Activated T-helper 17 cell treated with anti-CD3 and anti-CD28 coated beads, Interleukin-2, amount 50 U/mL, for 72 hours (primary cell): Measurements from ENCODE around the gene ELN. TPM values are rescaled to one million over a fixed set of nuclear protein-coding genes. Genes with fewer than 3 reads are reported as not detected.

Experiments
- ATAC-seq: fragments of 150-1000 bp; cut with Tn5 transposase; replicated peaks from 2 replicates; pipeline ENCODE4 v1.10.0; 2021; ENCODE audit warnings: mild to moderate bottlenecking, moderate library complexity
- H3K27ac Mint-ChIP-seq: one replicate; pipeline ENCODE4 v1.8.0; 2022; ENCODE audit warnings: mixed read lengths
- H3K27me3 Mint-ChIP-seq: one replicate; pipeline ENCODE4 v1.8.0; 2022; ENCODE audit warnings: mixed read lengths
- H3K36me3 Mint-ChIP-seq: one replicate; pipeline ENCODE4 v1.8.0; 2022; ENCODE audit warnings: low read depth, mild to moderate bottlenecking, mixed read lengths
- H3K4me1 Mint-ChIP-seq: one replicate; pipeline ENCODE4 v1.8.0; 2022; ENCODE audit warnings: mixed read lengths
- H3K4me3 Mint-ChIP-seq: one replicate; pipeline ENCODE4 v1.8.0; 2022; ENCODE audit warnings: mild to moderate bottlenecking, mixed read lengths
- H3K9me3 Mint-ChIP-seq: one replicate; pipeline ENCODE4 v1.8.0; 2022; ENCODE audit warnings: mixed read lengths
- total RNA-seq, 2 donors: library from RNA; stranded (reverse); gene quantifications; one replicate each; pipeline ENCODE4 v1.2.3, GENCODE V29; 2022

ELN gene
- total RNA-seq, 2 donors from 2014 or later = not detected

- no peak overlapping the region for H3K4me3 Mint-ChIP-seq
- H3K36me3 Mint-ChIP-seq = no peaks in the 10 kb centered on the region
- no peak overlapping the region for H3K27ac Mint-ChIP-seq
- no peak for ATAC-seq
- H3K4me1 Mint-ChIP-seq = no peaks in the 10 kb centered on the region
- H3K27me3 Mint-ChIP-seq = peaks cover 8% of the 10 kb centered on the region
- peaks cover 10% of the 10 kb centered on the region for H3K9me3 Mint-ChIP-seq
These were observed 33.2 kb upstream of the ELN start for GRCh38 chr7:73994761-73995160.

- H3K9me3 Mint-ChIP-seq = peaks cover 10% of the 10 kb centered on the region
- H3K36me3 Mint-ChIP-seq = no peaks in the 10 kb centered on the region
- peaks cover 8% of the 10 kb centered on the region for H3K27me3 Mint-ChIP-seq
- ATAC-seq = no peak
- no peaks in the 10 kb centered on the region for H3K4me1 Mint-ChIP-seq
- H3K4me3 Mint-ChIP-seq = no peak overlapping the region
- no peak overlapping the region for H3K27ac Mint-ChIP-seq
These were observed 32.6 kb upstream of the ELN start for GRCh38 chr7:73995330-73995729.

GRCh38 chr7:73995821-73996511, 32.0 kb upstream of the ELN start:
- Mint-ChIP-seq H3K27ac (no peak overlapping the region), H3K36me3 (no peaks in the 10 kb centered on the region)

GRCh38 chr7:73997056-73997455, 30.9 kb upstream of the ELN start:
- no peak for ATAC-seq
- H3K27me3 Mint-ChIP-seq = peaks cover 8% of the 10 kb centered on the region
- no peaks in the 10 kb centered on the region for H3K36me3 Mint-ChIP-seq
- H3K4me3 Mint-ChIP-seq = no peak overlapping the region
- no peak overlapping the region for H3K27ac Mint-ChIP-seq
- no peaks in the 10 kb centered on the region for H3K4me1 Mint-ChIP-seq
- H3K9me3 Mint-ChIP-seq = peaks cover 10% of the 10 kb centered on the region

More at GRCh38 chr7:73995821-73996511, 32.0 kb upstream of the ELN start:
- no peak overlapping the region for H3K4me3 Mint-ChIP-seq
- H3K4me1 Mint-ChIP-seq = no peaks in the 10 kb centered on the region
- peaks cover 10% of the 10 kb centered on the region for H3K9me3 Mint-ChIP-seq
- no peak for ATAC-seq
- H3K27me3 Mint-ChIP-seq = peaks cover 8% of the 10 kb centered on the region

GRCh38 chr7:73999664-74000435, 28.1 kb upstream of the ELN start:
- no peak for ATAC-seq
- no peaks in the 10 kb centered on the region for H3K36me3 Mint-ChIP-seq
- H3K27me3 Mint-ChIP-seq = peaks cover 8% of the 10 kb centered on the region
- H3K9me3 Mint-ChIP-seq = no peaks in the 10 kb centered on the region
- H3K27ac Mint-ChIP-seq = no peak overlapping the region
- H3K4me1 Mint-ChIP-seq = peaks cover 6% of the 10 kb centered on the region
- H3K4me3 Mint-ChIP-seq = no peak overlapping the region

GRCh38 chr7:74000489-74001149, 27.4 kb upstream of the ELN start:
- ATAC-seq = no peak
- Mint-ChIP-seq H3K36me3 (no peaks in the 10 kb centered on the region), H3K4me3 (no peak overlapping the region), H3K4me1 (peaks cover 6% of the 10 kb centered on the region), H3K9me3 (no peaks in the 10 kb centered on the region), H3K27me3 (peaks cover 8% of the 10 kb centered on the region), H3K27ac (no peak overlapping the region)

GRCh38 chr7:74001150-74001494, 26.9 kb upstream of the ELN start:
- Mint-ChIP-seq H3K27me3 (peaks cover 8% of the 10 kb centered on the region), H3K27ac (no peak overlapping the region), H3K36me3 (no peaks in the 10 kb centered on the region), H3K4me3 (no peak overlapping the region), H3K9me3 (no peaks in the 10 kb centered on the region), H3K4me1 (peaks cover 6% of the 10 kb centered on the region)
- no peak for ATAC-seq

GRCh38 chr7:74002474-74003017, 25.4 kb upstream of the ELN start:
- Mint-ChIP-seq H3K27me3 (no peaks in the 10 kb centered on the region), H3K27ac (peak overlapping the region; percentile 59), H3K4me3 (peak overlapping the region; percentile 29), H3K4me1 (peaks cover 6% of the 10 kb centered on the region), H3K9me3 (no peaks in the 10 kb centered on the region), H3K36me3 (no peaks in the 10 kb centered on the region)
- peak; percentile 94 for ATAC-seq

GRCh38 chr7:74003621-74004020, 24.4 kb upstream of the ELN start:
- H3K4me1 Mint-ChIP-seq = peaks cover 6% of the 10 kb centered on the region
- no peaks in the 10 kb centered on the region for H3K27me3 Mint-ChIP-seq

GRCh38 chr7:74006032-74006431, 21.9 kb upstream of the ELN start:
- Mint-ChIP-seq H3K27me3 (no peaks in the 10 kb centered on the region), H3K36me3 (no peaks in the 10 kb centered on the region), H3K4me3 (no peak overlapping the region), H3K9me3 (no peaks in the 10 kb centered on the region), H3K4me1 (peaks cover 6% of the 10 kb centered on the region), H3K27ac (no peak overlapping the region)
- ATAC-seq = no peak

More at GRCh38 chr7:74003621-74004020, 24.4 kb upstream of the ELN start:
- Mint-ChIP-seq H3K9me3 (no peaks in the 10 kb centered on the region), H3K36me3 (no peaks in the 10 kb centered on the region), H3K27ac (no peak overlapping the region), H3K4me3 (no peak overlapping the region)
- ATAC-seq = no peak

- Mint-ChIP-seq H3K4me1 (peaks cover 6% of the 10 kb centered on the region), H3K36me3 (no peaks in the 10 kb centered on the region), H3K9me3 (no peaks in the 10 kb centered on the region), H3K27me3 (no peaks in the 10 kb centered on the region), H3K4me3 (no peak overlapping the region), H3K27ac (peak overlapping the region; percentile 4)
- ATAC-seq = no peak
These were observed 21.3 kb upstream of the ELN start for GRCh38 chr7:74006451-74007241.

- Mint-ChIP-seq H3K9me3 (no peaks in the 10 kb centered on the region), H3K27me3 (no peaks in the 10 kb centered on the region), H3K27ac (peak overlapping the region; percentile 4), H3K4me1 (peaks cover 6% of the 10 kb centered on the region), H3K4me3 (no peak overlapping the region), H3K36me3 (no peaks in the 10 kb centered on the region)
- ATAC-seq = no peak
These were observed 20.8 kb upstream of the ELN start for GRCh38 chr7:74007242-74007567.

GRCh38 chr7:74008687-74009086, 19.3 kb upstream of the ELN start:
- Mint-ChIP-seq H3K27me3 (no peaks in the 10 kb centered on the region), H3K9me3 (no peaks in the 10 kb centered on the region), H3K27ac (no peak overlapping the region), H3K4me3 (no peak overlapping the region), H3K4me1 (no peaks in the 10 kb centered on the region), H3K36me3 (no peaks in the 10 kb centered on the region)
- ATAC-seq = no peak

GRCh38 chr7:74009719-74010118, 18.3 kb upstream of the ELN start:
- Mint-ChIP-seq H3K27me3 (no peaks in the 10 kb centered on the region), H3K4me1 (no peaks in the 10 kb centered on the region)

More at GRCh38 chr7:74009719-74010118, 18.3 kb upstream of the ELN start:
- ATAC-seq = no peak
- no peaks in the 10 kb centered on the region for H3K36me3 Mint-ChIP-seq
- H3K4me3 Mint-ChIP-seq = no peak overlapping the region
- H3K9me3 Mint-ChIP-seq = no peaks in the 10 kb centered on the region
- H3K27ac Mint-ChIP-seq = no peak overlapping the region
